H1 (cell line): ENCODE measurements around the gene COX19. TPM values are rescaled to one million over a fixed set of nuclear protein-coding genes. Genes with fewer than 3 reads are reported as not detected.
"Not testable (repeated sequence)": the region's sequence is repeated elsewhere in the genome, so short reads cannot be mapped to it uniquely, and the experiment has no call there.

Experiments used
- CTCF ChIA-PET: fragments of 300-600 bp; sonication (Branson Sonifier 250); formaldehyde crosslinking; loops from one replicate; lab custom pipeline; 2021; ENCODE audit not compliant: partially characterized antibody; lab: Charles Lee
- POLR2A ChIA-PET: fragments of 300-600 bp; sonication (Branson Sonifier 250); formaldehyde crosslinking; loops from one replicate; lab custom pipeline; 2021; ENCODE audit warnings: inconsistent platforms; ENCODE audit not compliant: partially characterized antibody; lab: Charles Lee
- DNase-seq, 2 experiments: peaks; one replicate each; pipeline versions ENCODE4 v3.0.0 to v3.0.0-alpha.2; 2010 to 2022; ENCODE audit warnings: low spot score in 2 of 2, low read depth in 1 of 2, mixed read lengths in 1 of 2
- FAIRE-seq: peaks from 2 replicates; lab custom pipeline; 2011; peaks lifted over from hg19 to GRCh38; lab: Jason Lieb, UNC
- H2AFZ ChIP-seq: 2 replicates; pipeline ENCODE4 v1.8.1; 2012; ENCODE audit warnings: low read length, inconsistent platforms
- H2AK5ac ChIP-seq: 2 replicates; pipeline ENCODE4 v1.6.1; 2013; ENCODE audit warnings: low read depth, low read length
- H2BK120ac ChIP-seq: replicated peaks from 2 replicates; pipeline ENCODE3; 2013; ENCODE audit warnings: low read depth, low read length, inconsistent platforms
- H2BK12ac ChIP-seq: 2 replicates; pipeline ENCODE4 v1.6.1; 2013; ENCODE audit warnings: low read depth, low read length
- H2BK15ac ChIP-seq: 2 replicates; pipeline ENCODE4 v1.6.1; 2013; ENCODE audit warnings: low read length
- H2BK20ac ChIP-seq: 2 replicates; pipeline ENCODE4 v1.6.1; 2013; ENCODE audit warnings: low read length
- H2BK5ac ChIP-seq: 2 replicates; pipeline ENCODE4 v1.6.1; 2013; ENCODE audit warnings: low read depth, low read length
- H3K14ac ChIP-seq: 2 replicates; pipeline ENCODE4 v1.6.1; 2013; ENCODE audit warnings: inconsistent platforms; ENCODE audit not compliant: insufficient read length
- H3K18ac ChIP-seq: 2 replicates; pipeline ENCODE4 v1.6.1; 2013; ENCODE audit warnings: low read length; ENCODE audit errors: extremely low read depth
- H3K23ac ChIP-seq: 2 replicates; pipeline ENCODE4 v1.6.1; 2013; ENCODE audit warnings: inconsistent platforms; ENCODE audit not compliant: insufficient read length
- H3K23me2 ChIP-seq: 2 replicates; pipeline ENCODE4 v1.6.1; 2013; ENCODE audit warnings: low read depth, low read length
- H3K27ac ChIP-seq: 2 replicates; pipeline ENCODE4 v1.6.1; 2011; ENCODE audit warnings: low read depth, low read length, inconsistent platforms
- H3K27me3 ChIP-seq, 4 experiments: replicated peaks in 1 of 4; 1 replicate in 1 of 4; 2 replicates in 3 of 4; pipeline versions ENCODE4 v1.6.1 to v1.8.1; 2011 to 2013; ENCODE audit warnings: low read length in 3 of 4, mild to moderate bottlenecking in 3 of 4, inconsistent platforms in 2 of 4, mixed read lengths in 2 of 4, moderate library complexity in 1 of 4; ENCODE audit not compliant: control insufficient read depth in 3 of 4, insufficient read depth in 3 of 4; ENCODE audit errors: extremely low read depth in 1 of 4
- H3K36me3 ChIP-seq, 4 experiments: 2 replicates each; pipeline versions ENCODE4 v1.6.1 to v1.8.1; 2011 to 2013; ENCODE audit warnings: mild to moderate bottlenecking in 4 of 4, low read length in 3 of 4, moderate library complexity in 2 of 4, control low read depth in 1 of 4, inconsistent platforms in 1 of 4; ENCODE audit not compliant: insufficient read depth in 4 of 4, control insufficient read depth in 2 of 4
- H3K4ac ChIP-seq: replicated peaks from 2 replicates; pipeline ENCODE3; 2013; ENCODE audit warnings: low read length, low read depth, mixed read lengths, inconsistent platforms; ENCODE audit not compliant: insufficient read length
- H3K4me1 ChIP-seq, 4 experiments: replicated peaks in 1 of 4; 1 replicate in 1 of 4; 2 replicates in 3 of 4; pipeline versions ENCODE4 v1.6.1 to v1.8.1; 2011 to 2013; ENCODE audit warnings: low read length in 3 of 4, inconsistent platforms in 2 of 4, mixed read lengths in 1 of 4; ENCODE audit not compliant: insufficient read depth in 4 of 4, control insufficient read depth in 3 of 4
- H3K4me2 ChIP-seq, 2 experiments: 2 replicates each; pipeline versions ENCODE4 v1.6.1 to v1.8.1; 2011 to 2013; ENCODE audit warnings: low read depth in 2 of 2, low read length in 2 of 2, control low read depth in 1 of 2, inconsistent platforms in 1 of 2, mild to moderate bottlenecking in 1 of 2; ENCODE audit not compliant: insufficient read depth in 1 of 2
- H3K4me3 ChIP-seq, 4 experiments: fragments of 200-600, 300-600 bp in 1 of 4; sonication (generic), shearing (Covaris generic), sonication (Bioruptor Twin) in 1 of 4; 2 replicates each; pipeline versions ENCODE4 v1.5.1 to v1.8.1; 2011 to 2016; ENCODE audit warnings: low read length in 4 of 4, low read depth in 3 of 4, control low read depth in 2 of 4, inconsistent platforms in 2 of 4, mild to moderate bottlenecking in 2 of 4, mixed read lengths in 1 of 4, moderate library complexity in 1 of 4; ENCODE audit not compliant: insufficient read depth in 2 of 4; ENCODE audit errors: extremely low read depth in 1 of 4
- H3K56ac ChIP-seq: replicated peaks from 2 replicates; pipeline ENCODE3; 2013; ENCODE audit warnings: low read depth, mild to moderate bottlenecking, mixed read lengths, low read length, inconsistent platforms; ENCODE audit not compliant: insufficient read length
- H3K79me1 ChIP-seq: 2 replicates; pipeline ENCODE4 v1.6.1; 2013; ENCODE audit warnings: low read depth, low read length, control low read depth
- H3K79me2 ChIP-seq, 2 experiments: 2 replicates each; pipeline versions ENCODE4 v1.6.1 to v1.8.1; 2012 to 2013; ENCODE audit warnings: low read length in 2 of 2, mild to moderate bottlenecking in 2 of 2, inconsistent platforms in 1 of 2; ENCODE audit not compliant: insufficient read depth in 2 of 2, control insufficient read depth in 1 of 2
- H3K9ac ChIP-seq, 4 experiments: replicated peaks in 1 of 4; 1 replicate in 1 of 4; 2 replicates in 3 of 4; pipeline versions ENCODE4 v1.6.1 to v1.8.1; 2011 to 2013; ENCODE audit warnings: low read depth in 3 of 4, low read length in 3 of 4, control low read depth in 2 of 4, mild to moderate bottlenecking in 2 of 4, moderate library complexity in 2 of 4, inconsistent platforms in 1 of 4; ENCODE audit errors: extremely low read depth in 1 of 4
- H3K9me3 ChIP-seq, 2 experiments: 2 replicates each; pipeline versions ENCODE4 v1.6.1 to v1.8.1; 2012 to 2013; ENCODE audit warnings: mild to moderate bottlenecking in 2 of 2, moderate library complexity in 2 of 2, control low read depth in 1 of 2, inconsistent platforms in 1 of 2, low read depth in 1 of 2, low read length in 1 of 2, mixed read lengths in 1 of 2; ENCODE audit not compliant: insufficient read depth in 2 of 2
- H4K20me1 ChIP-seq, 2 experiments: replicated peaks in 1 of 2; 2 replicates each; pipeline versions ENCODE3 to v1.8.1; 2011 to 2013; ENCODE audit warnings: inconsistent platforms in 2 of 2, low read length in 2 of 2, mild to moderate bottlenecking in 1 of 2; ENCODE audit not compliant: insufficient read depth in 2 of 2, control insufficient read depth in 1 of 2
- H4K5ac ChIP-seq: 2 replicates; pipeline ENCODE4 v1.6.1; 2013; ENCODE audit warnings: low read length, low read depth, mixed read lengths, inconsistent platforms; ENCODE audit not compliant: insufficient read length
- H4K8ac ChIP-seq: 2 replicates; pipeline ENCODE4 v1.8.0; 2013; ENCODE audit warnings: mild to moderate bottlenecking, moderate library complexity, low read length, inconsistent platforms; ENCODE audit not compliant: insufficient read depth; ENCODE audit errors: extremely low read depth
- H4K91ac ChIP-seq: replicated peaks from 2 replicates; pipeline ENCODE3; 2013; ENCODE audit warnings: low read length, mixed read lengths, inconsistent platforms; ENCODE audit not compliant: insufficient read length
- WGBS, 2 experiments: shearing (Covaris generic) in 1 of 2; methylation state at CpG; one replicate each; pipeline versions ENCODE4 v1.1.6 to v1.1.7; 2013 to 2015; ENCODE audit warnings: low lambda C conversion rate in 2 of 2, mixed read lengths in 2 of 2, inconsistent platforms in 1 of 2, low coverage in 1 of 2, missing lambda C conversion rate in 1 of 2; ENCODE audit not compliant: insufficient replicate concordance in 2 of 2, insufficient coverage in 1 of 2, insufficient read length in 1 of 2; ENCODE audit errors: extremely low coverage in 1 of 2, missing lambda C conversion rate in 1 of 2; 5-methylcytosine and 5-hydroxymethylcytosine counted together
- polyA plus RNA-seq, 7 experiments: library from polyadenylated mRNA; depleted of rRNA in 3 of 7; stranded (reverse) in 5 of 7; unstranded in 2 of 7; fragments of >200 nt in 5 of 7; fragments of 200-250 nt in 2 of 7; gene quantifications; 1 replicate in 5 of 7; 2 replicates in 1 of 7; 4 replicates in 1 of 7; pipeline versions ENCODE4 v1.2.1 to v1.2.3, GENCODE V29; 2011 to 2013; ENCODE audit warnings: missing spikeins in 2 of 7, mixed read lengths in 2 of 7
- total RNA-seq: library from RNA; stranded (reverse); fragmentation: NEBNext Ultra II Directional; extraction: Animal tissue kit (Norgen Biotek cat#: 25700); gene quantifications from 2 replicates; pipeline ENCODE4 v1.2.1, GENCODE V29; 2021

COX19 gene
- total and polyA plus RNA-seq, 2 of the 8 experiments (the other 6 are each of a cell fraction or from before 2014, with no cell fraction given) = 3.9 to 7.9 TPM

- H3K56ac ChIP-seq, H2AK5ac ChIP-seq, H2BK15ac ChIP-seq, H3K27ac ChIP-seq, CTCF ChIA-PET, H2BK120ac ChIP-seq, H3K79me1 ChIP-seq, H3K4ac ChIP-seq, FAIRE-seq, H3K14ac ChIP-seq, H3K9me3 ChIP-seq, H3K79me2 ChIP-seq, H2AFZ ChIP-seq, H4K8ac ChIP-seq, H2BK5ac ChIP-seq, H3K4me3 ChIP-seq, H3K23ac ChIP-seq, H3K9ac ChIP-seq, H3K23me2 ChIP-seq, H3K27me3 ChIP-seq, H2BK20ac ChIP-seq, H3K4me2 ChIP-seq, H4K91ac ChIP-seq, H2BK12ac ChIP-seq, H3K18ac ChIP-seq, H3K36me3 ChIP-seq, H4K5ac ChIP-seq, H4K20me1 ChIP-seq, DNase-seq: not testable (repeated sequence)
- POLR2A ChIA-PET = interaction anchor here (0.7 to 1.3 kb wide), 2 partner anchors 24 to 30 kb away, joined by 3 read pairs; no protein-coding TSS in a partner anchor
- 93% methylated on average over 3 of the region's 4 CpGs; no CpG with 5 or more reads in 1 of the 2 experiments for WGBS, 2 experiments
- H3K4me1 ChIP-seq = peaks cover 0 to 17% (median 14%) of the 10 kb centered on the region in 4 experiments; a peak in 6 of 7 replicates
Observed at GRCh38 chr7:943793-944192, 31.6 kb downstream of the COX19 start.
